Activated CD4-positive, alpha-beta T cell treated with anti-CD3 and anti-CD28 coated beads, Interleukin-2, amount 50 U/mL, for 16 hours (primary cell): ENCODE results near the gene ACBD6.

Source experiments
- DNase-seq: peaks from one replicate; pipeline ENCODE4 v3.0.0-alpha.2; 2020

ACBD6 gene

GRCh38 chr1:180524915-180525714, 22.7 kb upstream of the ACBD6 start:
- no peak for DNase-seq

- no peak for DNase-seq
Measured at GRCh38 chr1:180524160-180524914, 22.0 kb upstream of the ACBD6 start.

- DNase-seq, result no peak
Measured at GRCh38 chr1:180522213-180522515, 19.8 kb upstream of the ACBD6 start.

GRCh38 chr1:180521474-180522212, 19.3 kb upstream of the ACBD6 start:
- no peak for DNase-seq

- no peak for DNase-seq
Measured at GRCh38 chr1:180519846-180520245, 17.5 kb upstream of the ACBD6 start.

- peak; percentile 69 for DNase-seq
Measured at GRCh38 chr1:180515857-180516388, 13.5 kb upstream of the ACBD6 start.

- no peak for DNase-seq
Measured at GRCh38 chr1:180515364-180515763, 13.0 kb upstream of the ACBD6 start.

- DNase-seq, result no peak
Measured at GRCh38 chr1:180513531-180513930, 11.2 kb upstream of the ACBD6 start.

- no peak for DNase-seq
Measured at GRCh38 chr1:180510882-180511281, 8.5 kb upstream of the ACBD6 start.

- no peak for DNase-seq
Measured at GRCh38 chr1:180508725-180509097, 6.3 kb upstream of the ACBD6 start.

GRCh38 chr1:180507795-180508724, 5.7 kb upstream of the ACBD6 start:
- peak; percentile 18 for DNase-seq

- no peak for DNase-seq
Measured at GRCh38 chr1:180505732-180506335, 3.5 kb upstream of the ACBD6 start.

GRCh38 chr1:180504186-180504585, 1.8 kb upstream of the ACBD6 start:
- no peak for DNase-seq

GRCh38 chr1:180503280-180503862, 994 bp upstream of the ACBD6 start:
- no peak for DNase-seq

GRCh38 chr1:180501865-180502360, 464 bp downstream of the ACBD6 start:
- DNase-seq, result no peak

- DNase-seq, result no peak
Measured at GRCh38 chr1:180500689-180501088, 1.7 kb downstream of the ACBD6 start.

- DNase-seq, result no peak
Measured at GRCh38 chr1:180498594-180498993, 3.8 kb downstream of the ACBD6 start.

GRCh38 chr1:180497826-180498225, 4.6 kb downstream of the ACBD6 start:
- no peak for DNase-seq

GRCh38 chr1:180494370-180494769, 8.0 kb downstream of the ACBD6 start:
- no peak for DNase-seq

- DNase-seq, result no peak
Measured at GRCh38 chr1:180489976-180490375, 12.4 kb downstream of the ACBD6 start.

GRCh38 chr1:180489313-180489712, 13.1 kb downstream of the ACBD6 start:
- DNase-seq, result no peak
